ENCODE measurements around the gene C18orf63. TPM values are rescaled to one million over a fixed set of nuclear protein-coding genes. Genes with fewer than 3 reads are reported as not detected.

The C18orf63 gene
- total and polyA plus RNA-seq, 9 donors = not detected

- Histone ChIP-seq H3K27ac (no peak overlapping the region), H3K4me1 (ENCODE audit: insufficient read depth) (no peaks in the 10 kb centered on the region), H3K4me3 (no peak overlapping the region), H3K27me3 (no peaks in the 10 kb centered on the region), H3K9me3 (no peaks in the 10 kb centered on the region), H3K36me3 (no peaks in the 10 kb centered on the region)
- intact Hi-C loops (cut with DNase I) = no loop called here
- 47 to 53% (median 50%) methylated on average over 3 of the region's 3 CpGs for WGBS, 3 donors
- TF ChIP-seq CTCF (IDR thresholded peaks at IDR 0.05) (no peak), EP300 (IDR thresholded peaks at IDR 0.05) (no peak), POLR2A (IDR thresholded peaks at IDR 0.05) (no peak)
- DNase-seq = no peak
Measured at GRCh38 chr18:74310411-74310810, 5.2 kb upstream of the C18orf63 start.

GRCh38 chr18:74311000-74311399, 4.6 kb upstream of the C18orf63 start:
- no peaks in the 10 kb centered on the region for H3K27me3 ChIP-seq
- WGBS, 3 donors = 46 to 67% (median 50%) methylated on average over 1 of the region's 1 CpG
- TF ChIP-seq EP300 (IDR thresholded peaks at IDR 0.05) = no peak
- no peak for TF ChIP-seq CTCF (IDR thresholded peaks at IDR 0.05)
- no peak for TF ChIP-seq POLR2A (IDR thresholded peaks at IDR 0.05)
- no peaks in the 10 kb centered on the region for H3K4me1 ChIP-seq (ENCODE audit: insufficient read depth)
- intact Hi-C loops (cut with DNase I) = no loop called here
- H3K36me3 ChIP-seq = no peaks in the 10 kb centered on the region
- H3K9me3 ChIP-seq = no peaks in the 10 kb centered on the region
- no peak overlapping the region for H3K27ac ChIP-seq
- H3K4me3 ChIP-seq = no peak overlapping the region
- DNase-seq = no peak

- H3K9me3 ChIP-seq = no peaks in the 10 kb centered on the region
- H3K4me1 ChIP-seq (ENCODE audit: insufficient read depth) = no peaks in the 10 kb centered on the region
- H3K36me3 ChIP-seq = no peaks in the 10 kb centered on the region
- H3K4me3 ChIP-seq = no peak overlapping the region
- H3K27ac ChIP-seq = no peak overlapping the region
- H3K27me3 ChIP-seq = no peaks in the 10 kb centered on the region
- no peak for DNase-seq
- intact Hi-C loops (cut with DNase I) = no loop called here
- TF ChIP-seq CTCF (IDR thresholded peaks at IDR 0.05) = no peak
- no peak for TF ChIP-seq EP300 (IDR thresholded peaks at IDR 0.05)
- TF ChIP-seq POLR2A (IDR thresholded peaks at IDR 0.05) = no peak
- WGBS, 3 donors = 81 to 86% (median 83%) methylated on average over 22 of the region's 22 CpGs
Measured at GRCh38 chr18:74314759-74315463, 728 bp upstream of the C18orf63 start.

GRCh38 chr18:74316257-74317170, 875 bp downstream of the C18orf63 start:
- intact Hi-C loops (cut with DNase I) = no loop called here
- Histone ChIP-seq H3K36me3 (no peaks in the 10 kb centered on the region), H3K27ac (no peak overlapping the region), H3K27me3 (no peaks in the 10 kb centered on the region), H3K9me3 (no peaks in the 10 kb centered on the region), H3K4me3 (no peak overlapping the region), H3K4me1 (ENCODE audit: insufficient read depth) (no peaks in the 10 kb centered on the region)
- DNase-seq = no peak
- 66 to 72% (median 68%) methylated on average over 29 of the region's 29 CpGs for WGBS, 3 donors
- no peak for TF ChIP-seq POLR2A (IDR thresholded peaks at IDR 0.05)
- TF ChIP-seq CTCF (IDR thresholded peaks at IDR 0.05) = no peak
- TF ChIP-seq EP300 (IDR thresholded peaks at IDR 0.05) = no peak

Data from ovary (tissue), 9 donors.